ENCODE results near the gene RTCA. TPM values are rescaled to one million over a fixed set of nuclear protein-coding genes. Genes with fewer than 3 reads are reported as not detected.
"Not testable (repeated sequence)": the region's sequence is repeated elsewhere in the genome, so short reads cannot be mapped to it uniquely, and the experiment has no call there.

Gene RTCA
- total RNA-seq, 1 donor from 2014 or later, result 78.0 TPM

GRCh38 chr1:100250807-100251206 lies 15.2 kb upstream of the RTCA start:
- Mint-ChIP-seq H3K9me3 (ENCODE audit: unreplicated experiment) (no peaks in the 10 kb centered on the region), H3K27me3 (ENCODE audit: low read depth, unreplicated experiment) (no peaks in the 10 kb centered on the region), H3K4me3 (ENCODE audit: unreplicated experiment) (no peak overlapping the region), H3K36me3 (ENCODE audit: low read depth, unreplicated experiment) (no peaks in the 10 kb centered on the region), H3K27ac (ENCODE audit: unreplicated experiment) (no peak overlapping the region), H3K4me1 (ENCODE audit: low read depth, unreplicated experiment) (peaks cover 4% of the 10 kb centered on the region)
- Histone ChIP-seq H3K9me3 (ENCODE audit: insufficient read depth, low read depth, low read length) (no peaks in the 10 kb centered on the region), H3K4me3 (ENCODE audit: insufficient read depth, low read depth, low read length) (no peak overlapping the region), H3K27me3 (ENCODE audit: insufficient read depth, low read length) (peaks cover 4% of the 10 kb centered on the region), H3K4me2 (ENCODE audit: low read length) (no peak overlapping the region), H3K79me2 (ENCODE audit: insufficient read depth, low read length) (peaks cover 29% of the 10 kb centered on the region), H3K36me3 (ENCODE audit: insufficient read depth, low read length) (no peaks in the 10 kb centered on the region), H3K9ac (ENCODE audit: low read length) (no peak overlapping the region), H4K20me1 (ENCODE audit: insufficient read depth, low read length) (no peaks in the 10 kb centered on the region), H2AFZ (ENCODE audit: low read depth, low read length) (no peak overlapping the region), H3K4me1 (ENCODE audit: insufficient read depth, low read length) (peaks cover 7% of the 10 kb centered on the region), H3K27ac (ENCODE audit: low read depth, low read length) (no peak overlapping the region)
- FAIRE-seq (no peak), DNase-seq (ENCODE audit: low read depth) (no peak)
- TF ChIP-seq EZH2 (IDR thresholded peaks at IDR 0.05; ENCODE audit: insufficient read depth, low read length), result no peak
- TF ChIP-seq CTCF (IDR thresholded peaks at IDR 0.05; ENCODE audit: insufficient read depth, low read depth, low read length), result no peak

- H3K36me3 ChIP-seq (ENCODE audit: insufficient read depth, low read length), result no peaks in the 10 kb centered on the region
- Mint-ChIP-seq H3K27me3 (ENCODE audit: low read depth, unreplicated experiment) (no peaks in the 10 kb centered on the region), H3K4me3 (ENCODE audit: unreplicated experiment) (no peak overlapping the region), H3K4me1 (ENCODE audit: low read depth, unreplicated experiment) (no peaks in the 10 kb centered on the region), H3K27ac (ENCODE audit: unreplicated experiment) (no peak overlapping the region), H3K36me3 (ENCODE audit: low read depth, unreplicated experiment) (no peaks in the 10 kb centered on the region), H3K9me3 (ENCODE audit: unreplicated experiment) (no peaks in the 10 kb centered on the region)
- peaks cover 4% of the 10 kb centered on the region for H3K27me3 ChIP-seq (ENCODE audit: insufficient read depth, low read length)
- no peak overlapping the region for H3K27ac ChIP-seq (ENCODE audit: low read depth, low read length)
- H3K4me2 ChIP-seq (ENCODE audit: low read length), result no peak overlapping the region
- H3K9ac ChIP-seq (ENCODE audit: low read length), result no peak overlapping the region
- TF ChIP-seq CTCF (IDR thresholded peaks at IDR 0.05; ENCODE audit: insufficient read depth, low read depth, low read length) (no peak), EZH2 (IDR thresholded peaks at IDR 0.05; ENCODE audit: insufficient read depth, low read length) (no peak)
- H3K4me1 ChIP-seq (ENCODE audit: insufficient read depth, low read length), result peaks cover 7% of the 10 kb centered on the region
- peaks cover 17% of the 10 kb centered on the region for H3K79me2 ChIP-seq (ENCODE audit: insufficient read depth, low read length)
- DNase-seq (ENCODE audit: low read depth) (no peak), FAIRE-seq (no peak)
- no peak overlapping the region for H2AFZ ChIP-seq (ENCODE audit: low read depth, low read length)
- H4K20me1 ChIP-seq (ENCODE audit: insufficient read depth, low read length), result no peaks in the 10 kb centered on the region
- no peak overlapping the region for H3K4me3 ChIP-seq (ENCODE audit: insufficient read depth, low read depth, low read length)
- no peaks in the 10 kb centered on the region for H3K9me3 ChIP-seq (ENCODE audit: insufficient read depth, low read depth, low read length)
Measured at GRCh38 chr1:100252901-100253300, 13.1 kb upstream of the RTCA start.

- no peaks in the 10 kb centered on the region for H3K27me3 Mint-ChIP-seq (ENCODE audit: low read depth, unreplicated experiment)
- peaks cover 10% of the 10 kb centered on the region for H3K79me2 ChIP-seq (ENCODE audit: insufficient read depth, low read length)
- no peaks in the 10 kb centered on the region for H3K9me3 Mint-ChIP-seq (ENCODE audit: unreplicated experiment)
- no peaks in the 10 kb centered on the region for H3K36me3 Mint-ChIP-seq (ENCODE audit: low read depth, unreplicated experiment)
- H2AFZ ChIP-seq (ENCODE audit: low read depth, low read length), result no peak overlapping the region
- DNase-seq (ENCODE audit: low read depth), result no peak
- FAIRE-seq, result no peak
- no peaks in the 10 kb centered on the region for H4K20me1 ChIP-seq (ENCODE audit: insufficient read depth, low read length)
- no peak overlapping the region for H3K27ac ChIP-seq (ENCODE audit: low read depth, low read length)
- H3K4me1 ChIP-seq (ENCODE audit: insufficient read depth, low read length), result peaks cover 6% of the 10 kb centered on the region
- no peak for TF ChIP-seq EZH2 (IDR thresholded peaks at IDR 0.05; ENCODE audit: insufficient read depth, low read length)
- no peak for TF ChIP-seq CTCF (IDR thresholded peaks at IDR 0.05; ENCODE audit: insufficient read depth, low read depth, low read length)
- no peaks in the 10 kb centered on the region for H3K4me1 Mint-ChIP-seq (ENCODE audit: low read depth, unreplicated experiment)
- H3K27ac Mint-ChIP-seq (ENCODE audit: unreplicated experiment), result no peak overlapping the region
- no peak overlapping the region for H3K4me3 Mint-ChIP-seq (ENCODE audit: unreplicated experiment)
- H3K4me2 ChIP-seq (ENCODE audit: low read length), result no peak overlapping the region
- no peaks in the 10 kb centered on the region for H3K9me3 ChIP-seq (ENCODE audit: insufficient read depth, low read depth, low read length)
- peaks cover 4% of the 10 kb centered on the region for H3K27me3 ChIP-seq (ENCODE audit: insufficient read depth, low read length)
- no peaks in the 10 kb centered on the region for H3K36me3 ChIP-seq (ENCODE audit: insufficient read depth, low read length)
- H3K4me3 ChIP-seq (ENCODE audit: insufficient read depth, low read depth, low read length), result no peak overlapping the region
- no peak overlapping the region for H3K9ac ChIP-seq (ENCODE audit: low read length)
Measured at GRCh38 chr1:100253552-100253951, 12.5 kb upstream of the RTCA start.

GRCh38 chr1:100256273-100256672 lies 9.7 kb upstream of the RTCA start:
- H3K9ac ChIP-seq (ENCODE audit: low read length); H3K27me3 Mint-ChIP-seq (ENCODE audit: low read depth, unreplicated experiment); H3K27me3 ChIP-seq (ENCODE audit: insufficient read depth, low read length); H3K4me1 ChIP-seq (ENCODE audit: insufficient read depth, low read length); H3K4me3 Mint-ChIP-seq (ENCODE audit: unreplicated experiment); H4K20me1 ChIP-seq (ENCODE audit: insufficient read depth, low read length); H3K27ac ChIP-seq (ENCODE audit: low read depth, low read length); H3K4me1 Mint-ChIP-seq (ENCODE audit: low read depth, unreplicated experiment); FAIRE-seq; H3K4me2 ChIP-seq (ENCODE audit: low read length); H3K9me3 ChIP-seq (ENCODE audit: insufficient read depth, low read depth, low read length); H3K9me3 Mint-ChIP-seq (ENCODE audit: unreplicated experiment); H3K4me3 ChIP-seq (ENCODE audit: insufficient read depth, low read depth, low read length); H3K36me3 Mint-ChIP-seq (ENCODE audit: low read depth, unreplicated experiment); H3K79me2 ChIP-seq (ENCODE audit: insufficient read depth, low read length); H3K27ac Mint-ChIP-seq (ENCODE audit: unreplicated experiment); DNase-seq (ENCODE audit: low read depth); H3K36me3 ChIP-seq (ENCODE audit: insufficient read depth, low read length); H2AFZ ChIP-seq (ENCODE audit: low read depth, low read length): not testable (repeated sequence)

All from astrocyte (in vitro differentiated cells and primary cell).